LNCaP clone FGC (cell line): ENCODE measurements around the gene EIF3F.

ENCODE experiments used
- DNase-seq: peaks from one replicate; pipeline ENCODE4 v3.0.0-alpha.2; 2011; ENCODE audit warnings: low read depth
- H3K4me3 ChIP-seq: 2 replicates; pipeline ENCODE4 v1.5.1; 2011; ENCODE audit warnings: mild to moderate bottlenecking, low read depth, low read length, control low read depth
- CTCF ChIP-seq: IDR thresholded peaks from 2 replicates; pipeline ENCODE4 v1.5.1; 2012; ENCODE audit warnings: mild to moderate bottlenecking; ENCODE audit not compliant: control insufficient read depth, insufficient read depth; ENCODE audit errors: extremely low read depth

EIF3F gene

GRCh38 chr11:8025123-8025522 is 38.0 kb downstream of the EIF3F start:
- H3K4me3 ChIP-seq = no peak overlapping the region
- no peak for DNase-seq
- no peak for TF ChIP-seq CTCF

GRCh38 chr11:8025816-8026215 is 38.7 kb downstream of the EIF3F start:
- no peak for TF ChIP-seq CTCF
- H3K4me3 ChIP-seq = no peak overlapping the region
- no peak for DNase-seq

GRCh38 chr11:8026982-8027381 is 39.8 kb downstream of the EIF3F start:
- DNase-seq = no peak
- no peak for TF ChIP-seq CTCF
- no peak overlapping the region for H3K4me3 ChIP-seq

DNA sequence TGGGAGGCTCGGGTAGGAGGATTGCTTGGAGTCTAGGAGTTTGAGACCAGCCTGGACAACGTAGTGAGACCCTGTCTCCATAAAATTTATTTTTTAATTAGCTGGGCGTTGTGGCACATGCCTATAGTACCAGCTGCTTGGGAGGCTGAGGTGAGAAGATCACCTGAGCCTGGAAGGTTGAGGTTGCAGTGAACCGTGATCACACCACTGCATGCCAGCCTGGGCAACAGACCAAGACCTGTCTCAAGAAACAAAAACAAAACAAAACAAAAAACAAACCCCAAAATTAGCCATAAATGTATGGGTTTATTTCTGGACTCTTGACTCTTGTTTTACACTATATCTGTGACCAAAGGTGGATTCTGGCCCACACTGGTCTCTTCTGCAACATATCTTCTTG is 41.6 kb downstream of the EIF3F start:
- no peak for TF ChIP-seq CTCF
- no peak overlapping the region for H3K4me3 ChIP-seq
- DNase-seq = no peak

GRCh38 chr11:8030526-8031247 is 43.5 kb downstream of the EIF3F start:
- DNase-seq = no peak
- TF ChIP-seq CTCF = no peak
- no peak overlapping the region for H3K4me3 ChIP-seq

DNA sequence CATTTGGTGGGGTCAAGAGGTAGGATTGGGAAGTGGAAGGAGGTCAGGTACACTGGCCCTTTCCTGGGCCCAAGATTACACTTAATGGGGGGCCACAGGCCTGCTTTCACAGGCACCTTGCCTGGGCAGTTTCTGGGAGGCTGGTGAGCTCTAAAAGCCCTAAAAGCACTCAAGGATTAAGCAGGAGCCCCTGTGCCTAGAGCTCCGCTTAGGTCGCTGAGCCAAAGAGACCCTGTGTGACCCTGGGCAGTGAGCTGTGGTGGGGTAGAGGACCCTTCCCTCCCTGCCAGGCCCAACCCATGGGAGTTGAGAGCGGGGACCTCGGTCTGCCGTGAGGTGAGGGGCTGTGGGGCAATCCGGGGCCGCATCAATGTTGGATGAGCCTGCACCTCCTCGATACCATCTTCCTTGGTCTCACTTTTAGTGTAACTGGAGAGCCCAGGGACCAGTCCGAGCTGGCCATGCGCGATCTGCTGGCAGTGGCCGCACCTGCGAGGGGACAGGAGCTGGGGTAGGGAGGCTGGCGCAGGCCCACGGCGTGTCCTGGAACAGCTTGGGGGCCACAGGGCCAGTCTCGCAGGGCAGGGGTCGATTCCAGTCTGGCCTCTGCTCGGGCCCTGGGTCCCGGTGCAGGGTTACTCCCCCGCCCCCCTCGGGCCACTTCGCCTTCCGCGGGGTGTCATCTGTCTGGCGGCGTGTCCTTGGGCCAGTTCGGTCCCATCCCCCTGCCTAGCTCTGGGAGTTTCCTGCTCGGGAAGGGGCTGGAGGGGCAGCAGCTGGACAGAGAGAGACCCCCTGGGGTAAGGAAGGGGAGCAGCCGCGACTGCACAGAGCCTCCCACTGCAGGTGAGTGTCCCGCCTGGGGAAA is 44.3 kb downstream of the EIF3F start:
- TF ChIP-seq CTCF = no peak
- no peak for DNase-seq
- no peak overlapping the region for H3K4me3 ChIP-seq
